K562 (cell line): ENCODE results near the gene NDUFB7. TPM values are rescaled to one million over a fixed set of nuclear protein-coding genes. Genes with fewer than 3 reads are reported as not detected.

Source experiments
- ESRRB ChIP-seq: fragments of 250-450 bp; sonication (Bioruptor Pico); IDR thresholded peaks from 2 replicates; pipeline ENCODE4 v1.5.0; 2020; ENCODE audit warnings: mild to moderate bottlenecking, moderate library complexity, borderline replicate concordance
- FOXJ2 ChIP-seq: fragments of 200-800 bp; sonication (Bioruptor generic); IDR thresholded peaks from 2 replicates; pipeline ENCODE4 v1.6.1; 2016; ENCODE audit warnings: missing genetic modification characterization, missing compliant biosample characterization
- HDAC6 ChIP-seq: IDR thresholded peaks from 2 replicates; pipeline ENCODE4 v1.6.1; 2012; ENCODE audit warnings: low read depth, mild to moderate bottlenecking, control low read depth, inconsistent platforms, low read length, moderate library complexity
- HOXB6 ChIP-seq: fragments of 250-450 bp; sonication (Bioruptor Pico); IDR thresholded peaks from 2 replicates; pipeline ENCODE4 v1.5.1; 2022; ENCODE audit warnings: mild to moderate bottlenecking, borderline replicate concordance
- JUN ChIP-seq, 2 experiments: sonication (generic) in 1 of 2; formaldehyde crosslinking in 1 of 2; IDR thresholded peaks; 2 replicates each; pipeline versions ENCODE4 v1.6.1 to v1.8.0; 2012 to 2022; ENCODE audit warnings: borderline replicate concordance in 2 of 2, mild to moderate bottlenecking in 2 of 2, improper control_type of control experiment in 1 of 2, low read depth in 1 of 2, low read length in 1 of 2, missing genetic modification reagents in 1 of 2
- KLF6 ChIP-seq: fragments of 250-450 bp; sonication (Bioruptor Pico); IDR thresholded peaks from 2 replicates; pipeline ENCODE4 v1.4.0; 2020; ENCODE audit warnings: mild to moderate bottlenecking, moderate library complexity, borderline replicate concordance
- LCOR ChIP-seq: sonication (generic); formaldehyde crosslinking; IDR thresholded peaks from 2 replicates; pipeline ENCODE4 v1.8.0; 2022; ENCODE audit warnings: mild to moderate bottlenecking, missing genetic modification reagents
- MEIS2 ChIP-seq: fragments of 450-650 bp; IDR thresholded peaks from 2 replicates; pipeline ENCODE4 v1.6.1; 2014; ENCODE audit warnings: mild to moderate bottlenecking; ENCODE audit not compliant: partially characterized antibody
- MYC ChIP-seq, 2 experiments: fragments of 250-450 bp in 1 of 2; sonication (Bioruptor Pico) in 1 of 2; IDR thresholded peaks; 2 replicates each; pipeline versions ENCODE4 v1.5.1 to v1.6.1; 2012 to 2021; ENCODE audit warnings: low read depth in 2 of 2, borderline replicate concordance in 1 of 2, improper control_type of control experiment in 1 of 2, low read length in 1 of 2, mild to moderate bottlenecking in 1 of 2, moderate library complexity in 1 of 2
- NCOA1 ChIP-seq: fragments of 450-650 bp; IDR thresholded peaks from 2 replicates; pipeline ENCODE4 v1.6.1; 2016; ENCODE audit warnings: low read depth
- NEUROD1 ChIP-seq: fragments of 150-350 bp; IDR thresholded peaks from 2 replicates; pipeline ENCODE4 v1.6.1; 2014; ENCODE audit warnings: borderline replicate concordance, low read length, low read depth; ENCODE audit not compliant: partially characterized antibody
- NR4A1 ChIP-seq, 2 experiments: fragments of 250-450 bp in 1 of 2; fragments of 450-650 bp in 1 of 2; sonication (Bioruptor Pico) in 1 of 2; IDR thresholded peaks; 2 replicates each; pipeline versions ENCODE4 v1.4.0 to v1.6.1; 2016 to 2020; ENCODE audit warnings: mild to moderate bottlenecking in 2 of 2, missing compliant biosample characterization in 1 of 2, missing genetic modification characterization in 1 of 2, moderate library complexity in 1 of 2
- TAF1 ChIP-seq: IDR thresholded peaks from 2 replicates; pipeline ENCODE4 v1.6.1; 2011; ENCODE audit warnings: mild to moderate bottlenecking, low read length, moderate library complexity; ENCODE audit not compliant: insufficient read depth, control insufficient read depth, severe bottlenecking; ENCODE audit errors: extremely low read depth
- TEAD1 ChIP-seq, 2 experiments: fragments of 450-650 bp in 1 of 2; sonication (generic) in 1 of 2; formaldehyde crosslinking; IDR thresholded peaks; 2 replicates each; pipeline versions ENCODE4 v1.4.0 to v1.8.0; 2020 to 2022; ENCODE audit warnings: mild to moderate bottlenecking in 2 of 2, missing genetic modification reagents in 1 of 2
- ZBTB2 ChIP-seq: fragments of 450-650 bp; IDR thresholded peaks from 2 replicates; pipeline ENCODE4 v1.6.1; 2016; ENCODE audit warnings: antibody characterized with exemption
- ZFP91 ChIP-seq: sonication (generic); formaldehyde crosslinking; IDR thresholded peaks from 2 replicates; pipeline ENCODE4 v1.8.0; 2022; ENCODE audit warnings: mild to moderate bottlenecking, missing genetic modification reagents
- ZNF140 ChIP-seq: fragments of 250-450 bp; sonication (Bioruptor Pico); IDR thresholded peaks from 2 replicates; pipeline ENCODE4 v1.8.0; 2021; ENCODE audit warnings: moderate library complexity, mild to moderate bottlenecking, inconsistent platforms
- ZNF316 ChIP-seq: fragments of 450-650 bp; IDR thresholded peaks from 2 replicates; pipeline ENCODE4 v1.6.1; 2016
- ZNF445 ChIP-seq: fragments of 250-450 bp; sonication (Bioruptor Pico); IDR thresholded peaks from 2 replicates; pipeline ENCODE4 v1.4.0; 2020; ENCODE audit warnings: low read depth, mild to moderate bottlenecking, moderate library complexity
- ZNF586 ChIP-seq: fragments of 450-650 bp; formaldehyde crosslinking; conservative IDR thresholded peaks from 2 replicates; pipeline ENCODE4 v1.4.0; 2020; ENCODE audit warnings: mild to moderate bottlenecking, moderate library complexity
- polyA plus RNA-seq, 8 experiments: library from polyadenylated mRNA; depleted of rRNA in 4 of 8; stranded (reverse) in 5 of 8; unstranded in 3 of 8; fragments of >200 nt; fragmentation: Nextera tagmentation in 2 of 8; fragmentation: Illumina TruSeq in 1 of 8; extraction: Ambion mirVana in 2 of 8; extraction: Trizol in 1 of 8; gene quantifications; 2 replicates each; pipeline versions ENCODE4 v1.2.1 to v1.2.3, GENCODE V29; 2011 to 2014; ENCODE audit warnings: inconsistent platforms in 1 of 8, missing spikeins in 1 of 8
- total RNA-seq, 7 experiments: library from RNA; depleted of rRNA in 6 of 7; stranded (reverse); fragments of >200 nt in 6 of 7; fragmentation: Illumina TruSeq in 2 of 7; extraction: Trizol in 2 of 7; gene quantifications; 2 replicates each; pipeline versions ENCODE4 v1.2.1 to v1.2.3, GENCODE V29; 2011 to 2021; ENCODE audit warnings: low replicate concordance in 1 of 7
- TF ChIP-seq, protein P1 (sequence below): fragments of 250-450 bp; sonication (Bioruptor Pico); IDR thresholded peaks from 2 replicates; pipeline ENCODE4 v1.8.0; 2022; ENCODE audit warnings: inconsistent platforms, mild to moderate bottlenecking, moderate library complexity, borderline replicate concordance

The NDUFB7 gene
- total and polyA plus RNA-seq, 9 of the 15 experiments (the other 6 are each of a cell fraction or from before 2014, with no cell fraction given): 14.9 to 842 (median 137) TPM

DNA sequence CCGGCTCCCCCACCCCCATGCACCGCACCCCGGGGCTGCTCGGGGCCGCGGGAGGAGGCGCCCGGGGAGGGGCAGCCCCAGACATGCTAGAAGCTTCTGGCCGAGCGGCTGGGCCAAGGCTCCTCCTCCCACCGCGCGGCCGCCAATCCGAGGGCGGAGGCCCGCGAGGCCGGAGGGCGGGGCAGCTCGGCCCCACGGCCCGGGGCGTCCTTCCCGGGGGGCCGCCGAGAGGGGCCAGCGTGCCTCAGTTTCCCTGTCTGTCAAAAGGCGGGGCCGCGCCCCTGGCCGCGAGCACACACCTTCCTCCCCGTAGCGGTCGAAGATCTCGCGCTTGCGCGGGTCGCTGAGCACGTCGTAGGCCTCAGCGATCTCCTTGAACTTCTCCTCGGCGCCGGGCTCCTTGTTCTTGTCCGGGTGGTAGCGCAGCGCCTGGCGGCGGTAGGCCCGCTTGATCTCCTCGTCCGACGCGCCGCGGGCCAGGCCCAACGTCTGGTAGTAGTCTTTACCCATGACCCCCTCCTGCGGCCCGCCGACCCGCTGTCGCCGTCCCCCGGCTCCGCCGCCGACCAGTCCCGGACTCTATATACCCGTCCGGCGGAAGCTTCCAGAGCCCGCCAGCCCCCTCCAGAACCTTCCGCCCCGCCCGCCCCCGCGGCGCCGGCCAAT is 53.9 kb downstream of the NDUFB7 start, which contains the start of gene DNAJB1 (continued):
- TF ChIP-seq MEIS2 (peak; percentile 2), NEUROD1 (no peak), ZFP91 (CRISPR knock-in tag) (no peak), TEAD1 (CRISPR knock-in tag; IDR thresholded peaks at IDR 0.05) (peak in 1 of 2 experiments; percentile 64; a peak in 1 of 4 replicates), TAF1 (peak; percentile 80), NR4A1 (CRISPR knock-in tag; IDR thresholded peaks at IDR 0.05) (no peak; the same call in 1 of the 2 replicates), NR4A1 (tag; IDR thresholded peaks at IDR 0.05) (0 out of 2 replicates have a peak, but pooled peaks have one; percentile 50), HOXB6 (CRISPR knock-in tag) (no peak), HDAC6 (no peak), JUN (IDR thresholded peaks at IDR 0.05; ENCODE audit: borderline replicate concordance, low read depth, low read length) (no peak), JUN (CRISPR knock-in tag; IDR thresholded peaks at IDR 0.05; ENCODE audit: borderline replicate concordance) (no peak), ZNF316 (no peak; the same call in 1 of the 2 replicates), NCOA1 (peak; percentile 43; the same call in 1 of the 2 replicates), MYC (IDR thresholded peaks at IDR 0.05; ENCODE audit: low read depth, low read length) (peak; percentile 55; the same call in 1 of the 2 replicates), MYC (CRISPR knock-in tag; IDR thresholded peaks at IDR 0.05; ENCODE audit: borderline replicate concordance, low read depth) (no peak), KLF6 (CRISPR knock-in tag) (no peak), ZNF140 (CRISPR knock-in tag) (no peak), ZBTB2 (no peak), ZNF586 (CRISPR knock-in tag) (no peak), ZNF445 (CRISPR knock-in tag) (no peak), FOXJ2 (tag) (no peak), LCOR (CRISPR knock-in tag) (no peak), ESRRB (CRISPR knock-in tag) (no peak)
- TF ChIP-seq, protein P1, sequence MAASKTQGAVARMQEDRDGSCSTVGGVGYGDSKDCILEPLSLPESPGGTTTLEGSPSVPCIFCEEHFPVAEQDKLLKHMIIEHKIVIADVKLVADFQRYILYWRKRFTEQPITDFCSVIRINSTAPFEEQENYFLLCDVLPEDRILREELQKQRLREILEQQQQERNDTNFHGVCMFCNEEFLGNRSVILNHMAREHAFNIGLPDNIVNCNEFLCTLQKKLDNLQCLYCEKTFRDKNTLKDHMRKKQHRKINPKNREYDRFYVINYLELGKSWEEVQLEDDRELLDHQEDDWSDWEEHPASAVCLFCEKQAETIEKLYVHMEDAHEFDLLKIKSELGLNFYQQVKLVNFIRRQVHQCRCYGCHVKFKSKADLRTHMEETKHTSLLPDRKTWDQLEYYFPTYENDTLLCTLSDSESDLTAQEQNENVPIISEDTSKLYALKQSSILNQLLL (CRISPR knock-in tag): no peak
